SK-N-SH (cell line): ENCODE results near the gene GPC4.

ENCODE experiments used
- EP300 ChIP-seq, 2 experiments: IDR thresholded peaks; 2 replicates each; pipeline versions ENCODE4 v1.4.0 to v1.6.1; 2012; ENCODE audit warnings: borderline replicate concordance in 1 of 2, low read depth in 1 of 2, low read length in 1 of 2
- GABPA ChIP-seq: IDR thresholded peaks from 2 replicates; pipeline ENCODE4 v1.4.0; 2012; ENCODE audit warnings: low read depth, mild to moderate bottlenecking
- JUND ChIP-seq: IDR thresholded peaks from 2 replicates; pipeline ENCODE4 v1.4.0; 2012
- POLR2AphosphoS5 ChIP-seq: IDR thresholded peaks from 2 replicates; pipeline ENCODE4 v1.6.1; 2012; ENCODE audit warnings: low read depth, low read length
- RAD21 ChIP-seq: IDR thresholded peaks from 2 replicates; pipeline ENCODE4 v1.6.1; 2012; ENCODE audit warnings: mild to moderate bottlenecking, low read length
- RFX5 ChIP-seq: IDR thresholded peaks from 2 replicates; pipeline ENCODE4 v1.6.1; 2012; ENCODE audit warnings: mild to moderate bottlenecking, improper control_type of control experiment, low read length
- TF ChIP-seq, protein P1 (sequence below): IDR thresholded peaks from 2 replicates; pipeline ENCODE4 v1.4.0; 2012; ENCODE audit warnings: low read depth, borderline replicate concordance
- TF ChIP-seq, protein P2 (sequence below): fragments of 200-600 bp; sonication (generic); IDR thresholded peaks from 2 replicates; pipeline ENCODE4 v1.6.1; 2017; ENCODE audit warnings: antibody characterized with exemption, mild to moderate bottlenecking, moderate library complexity
- TF ChIP-seq, protein P3 (sequence below): IDR thresholded peaks from 2 replicates; pipeline ENCODE4 v1.4.0; 2012; ENCODE audit warnings: low read depth

DNA sequence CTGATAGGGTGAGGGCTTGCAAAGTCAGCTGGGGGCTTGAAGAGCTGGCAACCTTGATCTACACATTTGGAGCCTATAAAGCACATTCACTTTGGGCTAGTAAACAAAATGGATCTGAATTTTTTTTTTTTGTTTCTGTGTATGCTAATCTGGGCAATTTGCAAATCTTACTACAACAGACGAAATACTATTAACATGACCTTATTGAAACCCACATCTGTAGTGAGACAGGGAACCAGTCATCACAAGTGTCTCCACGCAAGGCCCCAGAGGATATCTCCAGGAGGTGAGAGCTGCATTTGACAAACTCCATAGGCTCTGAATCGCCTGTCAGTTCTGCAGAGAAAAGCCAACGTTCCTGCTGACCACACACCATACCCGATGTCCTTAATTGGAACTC lies 164.1 kb downstream of the GPC4 start:
- TF ChIP-seq, protein P1, sequence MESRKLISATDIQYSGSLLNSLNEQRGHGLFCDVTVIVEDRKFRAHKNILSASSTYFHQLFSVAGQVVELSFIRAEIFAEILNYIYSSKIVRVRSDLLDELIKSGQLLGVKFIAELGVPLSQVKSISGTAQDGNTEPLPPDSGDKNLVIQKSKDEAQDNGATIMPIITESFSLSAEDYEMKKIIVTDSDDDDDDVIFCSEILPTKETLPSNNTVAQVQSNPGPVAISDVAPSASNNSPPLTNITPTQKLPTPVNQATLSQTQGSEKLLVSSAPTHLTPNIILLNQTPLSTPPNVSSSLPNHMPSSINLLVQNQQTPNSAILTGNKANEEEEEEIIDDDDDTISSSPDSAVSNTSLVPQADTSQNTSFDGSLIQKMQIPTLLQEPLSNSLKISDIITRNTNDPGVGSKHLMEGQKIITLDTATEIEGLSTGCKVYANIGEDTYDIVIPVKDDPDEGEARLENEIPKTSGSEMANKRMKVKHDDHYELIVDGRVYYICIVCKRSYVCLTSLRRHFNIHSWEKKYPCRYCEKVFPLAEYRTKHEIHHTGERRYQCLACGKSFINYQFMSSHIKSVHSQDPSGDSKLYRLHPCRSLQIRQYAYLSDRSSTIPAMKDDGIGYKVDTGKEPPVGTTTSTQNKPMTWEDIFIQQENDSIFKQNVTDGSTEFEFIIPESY = no peak
- no peak for TF ChIP-seq JUND
- TF ChIP-seq EP300 (IDR thresholded peaks at IDR 0.05; ENCODE audit: borderline replicate concordance in 1 of 2, low read depth in 1 of 2, low read length in 1 of 2) = no peak
- TF ChIP-seq, protein P2, sequence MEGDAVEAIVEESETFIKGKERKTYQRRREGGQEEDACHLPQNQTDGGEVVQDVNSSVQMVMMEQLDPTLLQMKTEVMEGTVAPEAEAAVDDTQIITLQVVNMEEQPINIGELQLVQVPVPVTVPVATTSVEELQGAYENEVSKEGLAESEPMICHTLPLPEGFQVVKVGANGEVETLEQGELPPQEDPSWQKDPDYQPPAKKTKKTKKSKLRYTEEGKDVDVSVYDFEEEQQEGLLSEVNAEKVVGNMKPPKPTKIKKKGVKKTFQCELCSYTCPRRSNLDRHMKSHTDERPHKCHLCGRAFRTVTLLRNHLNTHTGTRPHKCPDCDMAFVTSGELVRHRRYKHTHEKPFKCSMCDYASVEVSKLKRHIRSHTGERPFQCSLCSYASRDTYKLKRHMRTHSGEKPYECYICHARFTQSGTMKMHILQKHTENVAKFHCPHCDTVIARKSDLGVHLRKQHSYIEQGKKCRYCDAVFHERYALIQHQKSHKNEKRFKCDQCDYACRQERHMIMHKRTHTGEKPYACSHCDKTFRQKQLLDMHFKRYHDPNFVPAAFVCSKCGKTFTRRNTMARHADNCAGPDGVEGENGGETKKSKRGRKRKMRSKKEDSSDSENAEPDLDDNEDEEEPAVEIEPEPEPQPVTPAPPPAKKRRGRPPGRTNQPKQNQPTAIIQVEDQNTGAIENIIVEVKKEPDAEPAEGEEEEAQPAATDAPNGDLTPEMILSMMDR = no peak
- no peak for TF ChIP-seq RAD21
- TF ChIP-seq GABPA = no peak
- TF ChIP-seq, protein P3, sequence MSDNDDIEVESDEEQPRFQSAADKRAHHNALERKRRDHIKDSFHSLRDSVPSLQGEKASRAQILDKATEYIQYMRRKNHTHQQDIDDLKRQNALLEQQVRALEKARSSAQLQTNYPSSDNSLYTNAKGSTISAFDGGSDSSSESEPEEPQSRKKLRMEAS = no peak
- TF ChIP-seq POLR2AphosphoS5 = no peak
- TF ChIP-seq RFX5 = no peak
